ENCODE measurements around the gene CKS1B.

DNA sequence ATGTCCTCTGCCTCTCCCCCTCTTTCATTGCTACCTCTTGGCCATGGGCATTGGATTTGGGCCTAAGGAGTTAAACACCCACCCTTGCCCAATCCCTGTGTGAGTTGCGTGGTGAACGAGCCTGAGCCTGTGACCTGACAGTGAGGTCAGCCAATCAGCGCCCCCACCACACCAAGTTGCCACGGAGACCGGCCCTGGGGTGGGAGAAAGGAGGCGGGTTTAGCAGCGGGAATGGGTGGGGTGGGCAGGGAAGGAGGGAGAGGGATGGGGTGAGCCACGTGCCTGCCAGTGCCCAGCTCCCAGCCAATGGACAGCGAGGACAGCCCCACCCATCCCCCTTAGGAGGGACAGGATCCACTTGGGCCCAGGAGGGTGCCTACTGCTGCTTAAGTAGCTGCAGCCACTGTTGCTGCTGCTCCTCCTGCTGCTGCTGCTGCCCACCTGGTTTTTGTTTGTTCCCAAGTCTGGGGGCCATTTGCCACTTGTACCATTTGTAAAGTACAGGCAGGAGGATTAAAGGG lies 37.6 kb downstream of the CKS1B start:
- TF ChIP-seq, protein P1, sequence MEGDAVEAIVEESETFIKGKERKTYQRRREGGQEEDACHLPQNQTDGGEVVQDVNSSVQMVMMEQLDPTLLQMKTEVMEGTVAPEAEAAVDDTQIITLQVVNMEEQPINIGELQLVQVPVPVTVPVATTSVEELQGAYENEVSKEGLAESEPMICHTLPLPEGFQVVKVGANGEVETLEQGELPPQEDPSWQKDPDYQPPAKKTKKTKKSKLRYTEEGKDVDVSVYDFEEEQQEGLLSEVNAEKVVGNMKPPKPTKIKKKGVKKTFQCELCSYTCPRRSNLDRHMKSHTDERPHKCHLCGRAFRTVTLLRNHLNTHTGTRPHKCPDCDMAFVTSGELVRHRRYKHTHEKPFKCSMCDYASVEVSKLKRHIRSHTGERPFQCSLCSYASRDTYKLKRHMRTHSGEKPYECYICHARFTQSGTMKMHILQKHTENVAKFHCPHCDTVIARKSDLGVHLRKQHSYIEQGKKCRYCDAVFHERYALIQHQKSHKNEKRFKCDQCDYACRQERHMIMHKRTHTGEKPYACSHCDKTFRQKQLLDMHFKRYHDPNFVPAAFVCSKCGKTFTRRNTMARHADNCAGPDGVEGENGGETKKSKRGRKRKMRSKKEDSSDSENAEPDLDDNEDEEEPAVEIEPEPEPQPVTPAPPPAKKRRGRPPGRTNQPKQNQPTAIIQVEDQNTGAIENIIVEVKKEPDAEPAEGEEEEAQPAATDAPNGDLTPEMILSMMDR (IDR thresholded peaks at IDR 0.05; ENCODE audit: insufficient read depth, low read length): no peak
- TF ChIP-seq, protein P2, sequence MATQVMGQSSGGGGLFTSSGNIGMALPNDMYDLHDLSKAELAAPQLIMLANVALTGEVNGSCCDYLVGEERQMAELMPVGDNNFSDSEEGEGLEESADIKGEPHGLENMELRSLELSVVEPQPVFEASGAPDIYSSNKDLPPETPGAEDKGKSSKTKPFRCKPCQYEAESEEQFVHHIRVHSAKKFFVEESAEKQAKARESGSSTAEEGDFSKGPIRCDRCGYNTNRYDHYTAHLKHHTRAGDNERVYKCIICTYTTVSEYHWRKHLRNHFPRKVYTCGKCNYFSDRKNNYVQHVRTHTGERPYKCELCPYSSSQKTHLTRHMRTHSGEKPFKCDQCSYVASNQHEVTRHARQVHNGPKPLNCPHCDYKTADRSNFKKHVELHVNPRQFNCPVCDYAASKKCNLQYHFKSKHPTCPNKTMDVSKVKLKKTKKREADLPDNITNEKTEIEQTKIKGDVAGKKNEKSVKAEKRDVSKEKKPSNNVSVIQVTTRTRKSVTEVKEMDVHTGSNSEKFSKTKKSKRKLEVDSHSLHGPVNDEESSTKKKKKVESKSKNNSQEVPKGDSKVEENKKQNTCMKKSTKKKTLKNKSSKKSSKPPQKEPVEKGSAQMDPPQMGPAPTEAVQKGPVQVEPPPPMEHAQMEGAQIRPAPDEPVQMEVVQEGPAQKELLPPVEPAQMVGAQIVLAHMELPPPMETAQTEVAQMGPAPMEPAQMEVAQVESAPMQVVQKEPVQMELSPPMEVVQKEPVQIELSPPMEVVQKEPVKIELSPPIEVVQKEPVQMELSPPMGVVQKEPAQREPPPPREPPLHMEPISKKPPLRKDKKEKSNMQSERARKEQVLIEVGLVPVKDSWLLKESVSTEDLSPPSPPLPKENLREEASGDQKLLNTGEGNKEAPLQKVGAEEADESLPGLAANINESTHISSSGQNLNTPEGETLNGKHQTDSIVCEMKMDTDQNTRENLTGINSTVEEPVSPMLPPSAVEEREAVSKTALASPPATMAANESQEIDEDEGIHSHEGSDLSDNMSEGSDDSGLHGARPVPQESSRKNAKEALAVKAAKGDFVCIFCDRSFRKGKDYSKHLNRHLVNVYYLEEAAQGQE (IDR thresholded peaks at IDR 0.05; ENCODE audit: insufficient replicate concordance, low read depth): no peak
- TF ChIP-seq POLR2AphosphoS5 (IDR thresholded peaks at IDR 0.05; ENCODE audit: low read depth) (no peak), GABPA (IDR thresholded peaks at IDR 0.05; ENCODE audit: low read depth) (no peak)

All from HL-60 (cell line).